HG03135 (cell line): ENCODE measurements around the gene SLC35B1.
"Not testable (repeated sequence)": the region's sequence is repeated elsewhere in the genome, so short reads cannot be mapped to it uniquely, and the experiment has no call there.

Experiments used
- ATAC-seq: cut with Tn5 transposase; IDR thresholded peaks from one replicate; pipeline ENCODE4 v1.9.1; 2021; ENCODE audit warnings: mild to moderate bottlenecking, moderate library complexity; ENCODE audit not compliant: unreplicated experiment

Gene SLC35B1

DNA sequence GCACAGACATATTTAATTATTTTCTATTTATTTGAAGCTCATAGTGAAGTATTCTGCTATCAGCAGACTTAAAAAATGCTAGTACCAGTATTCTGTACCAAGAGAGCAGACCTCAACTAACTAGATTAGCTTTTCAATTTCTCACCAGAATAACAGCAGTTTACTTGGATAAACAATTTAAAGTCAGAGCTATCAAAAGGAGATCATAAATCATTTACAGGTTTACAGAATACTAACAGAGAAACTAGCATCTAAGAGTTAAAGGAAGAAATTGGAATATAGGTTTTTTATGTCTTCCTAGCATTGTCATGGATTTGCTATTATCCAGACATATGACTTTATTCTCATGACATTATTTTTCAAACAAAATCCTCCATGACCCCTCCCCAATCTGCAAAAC lies 33.3 kb downstream of the SLC35B1 start:
- no peak for ATAC-seq

- not testable (repeated sequence) for ATAC-seq
Observed at GRCh38 chr17:49673679-49674078, 34.1 kb downstream of the SLC35B1 start.

GRCh38 chr17:49670641-49671040 lies 37.1 kb downstream of the SLC35B1 start:
- no peak for ATAC-seq

DNA sequence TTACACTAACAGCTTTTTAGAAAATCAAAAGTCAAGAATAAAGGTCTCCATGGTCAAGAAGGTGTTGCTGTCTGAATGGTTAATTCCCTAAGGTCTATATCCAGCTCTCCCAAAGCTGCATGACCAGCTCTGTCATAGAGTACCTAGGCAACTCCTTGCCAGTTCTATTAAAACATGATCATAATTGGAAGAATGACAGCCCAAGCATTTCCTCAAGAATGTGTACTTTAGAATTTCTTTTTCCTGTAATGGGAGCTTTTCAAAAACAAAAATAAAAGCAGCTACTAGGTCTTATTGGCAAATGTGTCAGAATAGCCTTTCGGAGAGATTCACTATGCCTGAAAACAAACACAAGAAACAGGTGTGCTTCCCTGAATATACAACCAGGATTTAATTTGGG lies 37.8 kb downstream of the SLC35B1 start:
- ATAC-seq, result no peak

- no peak for ATAC-seq
Observed at GRCh38 chr17:49667854-49668253, 39.9 kb downstream of the SLC35B1 start.

DNA sequence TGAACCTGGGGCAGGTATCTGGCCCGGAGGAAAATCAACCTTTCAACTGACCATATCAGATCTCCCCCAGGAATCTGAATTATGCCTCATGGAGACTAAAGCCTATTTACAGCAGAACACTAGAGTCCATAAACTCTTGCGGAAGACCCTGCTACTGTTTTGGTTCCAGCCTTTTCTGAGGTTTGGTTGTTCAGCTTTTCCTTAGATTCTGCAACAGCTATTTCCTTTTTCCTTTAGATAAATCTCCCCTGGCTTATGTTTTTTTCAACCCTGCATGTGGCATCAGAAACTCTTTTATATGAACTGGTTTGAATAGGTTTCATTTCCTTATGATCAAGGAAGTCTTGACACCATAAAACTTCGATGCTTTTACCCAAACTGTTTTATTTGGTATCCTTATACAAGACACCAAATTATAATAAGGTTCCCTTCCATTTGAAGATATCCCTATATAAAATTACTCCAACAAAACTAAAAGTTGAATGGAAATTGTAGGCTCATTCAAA lies 43.0 kb downstream of the SLC35B1 start:
- ATAC-seq, result no peak

DNA sequence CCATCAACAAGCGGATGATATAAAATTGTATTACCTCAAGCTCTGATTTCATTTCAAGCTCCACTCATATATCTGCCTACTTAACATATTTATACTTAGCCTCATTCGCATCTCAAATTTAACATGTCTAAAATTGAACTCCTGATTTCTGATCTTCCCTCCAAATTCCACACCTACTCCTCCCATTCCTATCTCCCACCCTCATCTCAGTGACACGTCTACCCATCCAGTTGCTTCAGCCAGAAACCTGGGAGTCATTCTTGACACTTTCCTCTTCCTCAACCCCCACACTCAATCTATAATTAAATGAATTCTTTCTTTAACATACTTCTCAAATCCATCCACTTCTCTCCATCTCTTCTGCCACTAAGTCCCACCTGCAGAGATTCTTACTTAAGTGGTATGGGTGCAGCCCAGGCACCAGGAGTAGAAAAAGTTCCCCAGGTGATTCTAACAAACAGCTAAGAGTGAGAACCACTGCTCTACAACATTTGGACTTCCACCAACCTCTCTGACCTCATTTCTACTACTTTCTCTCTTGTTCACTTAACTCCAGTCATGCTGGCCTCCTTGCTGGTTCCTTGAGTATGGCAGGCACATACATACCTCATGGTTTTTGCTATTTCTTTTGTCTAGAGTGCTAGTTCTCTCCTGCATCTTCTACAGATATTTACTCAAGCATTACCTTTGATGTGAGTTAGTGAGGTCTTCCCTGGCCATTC lies 47.9 kb downstream of the SLC35B1 start:
- no peak for ATAC-seq

GRCh38 chr17:49656247-49656646 lies 51.5 kb downstream of the SLC35B1 start:
- no peak for ATAC-seq
